ENCODE data around the gene UTP25.
A peak's percentile ranks its signal among the peaks of the same experiment; 100 is the strongest.
"Not testable (repeated sequence)": the region's sequence is repeated elsewhere in the genome, so short reads cannot be mapped to it uniquely, and the experiment has no call there.

The UTP25 gene

DNA sequence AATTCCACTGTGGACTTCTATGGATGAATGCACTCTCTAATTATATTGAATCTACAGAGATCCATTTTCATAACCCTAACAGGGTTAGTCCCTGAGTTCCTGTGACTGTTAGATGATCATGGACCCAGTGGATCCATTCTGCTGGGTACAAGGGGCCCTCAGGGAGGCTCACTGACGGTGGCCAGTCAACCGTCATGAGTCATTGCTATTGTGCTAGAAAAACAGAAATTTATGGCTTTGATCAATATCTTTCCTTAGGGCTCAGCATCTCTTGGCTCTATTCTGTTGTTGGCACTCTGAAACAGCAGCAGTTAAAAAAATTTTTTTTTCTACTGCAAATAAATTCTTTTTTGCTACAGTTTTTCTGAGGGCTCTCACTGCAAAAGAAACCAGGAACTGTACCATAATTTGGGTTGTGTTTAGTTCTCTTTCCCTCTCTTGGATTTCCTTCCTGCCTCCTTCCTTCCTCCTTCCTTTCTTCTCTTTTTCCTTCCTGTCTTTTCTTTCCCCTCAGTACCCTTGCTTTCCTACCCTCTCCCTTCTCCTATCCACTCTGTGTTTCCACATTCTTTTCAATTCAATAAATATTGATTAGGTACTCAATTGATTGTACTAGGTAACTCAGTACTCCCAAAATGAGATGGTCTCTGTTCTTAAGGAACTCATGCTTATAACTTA, 49.5 kb downstream of the UTP25 start:
- DNase-seq, result no peak

- DNase-seq, result no peak
These were observed 51.2 kb downstream of the UTP25 start for GRCh38 chr1:209878964-209879363.

DNA sequence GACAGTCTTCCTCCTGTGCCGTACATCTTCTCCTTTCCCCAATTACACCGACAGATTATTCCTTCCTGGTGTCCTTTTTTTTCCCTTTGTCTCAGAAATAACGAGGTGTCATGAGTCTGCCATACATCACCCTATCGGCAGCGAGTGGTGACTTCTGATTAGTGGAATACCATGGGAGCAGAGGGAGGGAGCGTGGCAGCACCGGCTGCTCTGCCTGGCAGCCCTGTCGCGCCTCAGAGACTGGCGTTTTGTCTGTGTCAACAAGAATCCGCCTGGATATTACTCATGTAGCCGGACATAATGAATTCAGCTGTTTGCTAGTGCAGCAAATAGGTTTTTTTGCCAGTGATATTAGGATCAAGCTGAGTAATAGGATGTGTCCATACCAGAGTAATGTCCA, 51.8 kb downstream of the UTP25 start:
- DNase-seq, result peak; percentile 27

- DNase-seq, result no peak
These were observed 52.3 kb downstream of the UTP25 start for GRCh38 chr1:209880031-209880430.

- DNase-seq, result no peak
These were observed 53.8 kb downstream of the UTP25 start for GRCh38 chr1:209881619-209882018.

DNA sequence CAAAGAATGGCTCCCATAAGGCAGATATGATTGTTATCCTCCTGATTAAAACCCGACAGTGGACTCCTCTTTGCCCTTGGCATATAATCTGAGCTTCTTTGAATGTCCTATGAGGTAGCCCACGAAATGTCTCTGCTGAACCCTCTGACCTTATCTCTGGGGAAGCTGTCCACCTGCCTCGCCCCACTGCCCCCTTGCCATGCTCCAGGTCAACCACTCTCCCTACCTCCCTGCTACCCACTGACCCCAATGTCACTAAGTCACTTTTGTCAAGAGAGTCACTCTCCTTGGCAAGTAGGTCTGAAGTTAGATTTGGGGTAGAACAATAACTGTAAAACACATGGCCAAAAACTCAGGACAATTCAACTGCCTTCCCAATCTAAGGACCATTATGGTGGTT, 54.5 kb downstream of the UTP25 start:
- no peak for DNase-seq

GRCh38 chr1:209882942-209883340, 55.2 kb downstream of the UTP25 start:
- DNase-seq, result no peak

DNA sequence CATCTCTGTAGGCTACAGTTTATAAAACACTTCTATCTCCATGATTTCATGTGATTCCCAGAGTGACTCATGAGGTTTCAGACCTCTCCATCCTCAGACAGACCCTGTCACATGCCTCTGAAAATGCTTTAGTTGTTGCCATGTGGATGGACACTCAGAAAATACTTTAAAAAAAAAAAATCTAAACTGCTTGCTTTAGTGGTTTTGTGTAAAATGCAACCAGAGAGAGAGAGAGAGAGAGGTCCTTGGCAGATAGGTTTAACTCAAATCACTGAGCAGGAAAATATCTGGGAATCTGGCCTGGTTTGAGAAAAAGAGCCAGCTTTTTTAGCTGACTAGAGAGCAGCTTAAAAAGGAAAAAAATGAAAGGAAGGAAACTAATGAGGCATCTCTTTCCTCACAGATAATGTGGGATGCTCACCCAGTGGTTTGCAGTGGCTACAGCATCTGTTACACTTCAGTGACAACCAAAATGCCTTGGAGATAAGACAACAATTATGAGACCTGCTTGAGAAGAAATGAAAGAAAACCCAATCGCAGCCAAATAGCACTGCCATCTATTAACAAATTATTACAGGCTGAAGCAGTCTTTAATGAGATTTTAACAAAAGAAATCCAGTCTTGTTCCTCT, 55.7 kb downstream of the UTP25 start:
- DNase-seq, result no peak

GRCh38 chr1:209884249-209884648, 56.5 kb downstream of the UTP25 start:
- no peak for DNase-seq

GRCh38 chr1:209884665-209885117, 56.9 kb downstream of the UTP25 start:
- no peak for DNase-seq

- no peak for DNase-seq
These were observed 57.8 kb downstream of the UTP25 start for GRCh38 chr1:209885403-209886218.

DNA sequence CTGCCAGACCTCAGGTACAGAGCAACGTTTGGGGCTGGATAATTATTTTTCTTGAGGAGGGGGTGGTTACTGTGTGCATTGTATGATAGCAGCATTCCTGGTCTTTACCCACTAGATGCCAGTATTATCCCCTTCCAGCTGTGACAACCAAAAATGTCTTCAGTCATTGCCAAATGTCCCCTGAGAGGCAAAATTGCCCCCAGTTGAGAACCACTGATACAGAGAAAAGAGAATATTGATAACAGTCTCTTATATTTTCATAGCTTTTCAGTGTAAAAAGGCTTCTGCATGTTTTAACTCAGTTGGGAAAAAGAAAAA, 58.4 kb downstream of the UTP25 start:
- DNase-seq, result peak; percentile 48

- DNase-seq, result not testable (repeated sequence)
These were observed 60.7 kb downstream of the UTP25 start for GRCh38 chr1:209888291-209889076.

- DNase-seq, result no peak
These were observed 61.3 kb downstream of the UTP25 start for GRCh38 chr1:209889077-209889418.

DNA sequence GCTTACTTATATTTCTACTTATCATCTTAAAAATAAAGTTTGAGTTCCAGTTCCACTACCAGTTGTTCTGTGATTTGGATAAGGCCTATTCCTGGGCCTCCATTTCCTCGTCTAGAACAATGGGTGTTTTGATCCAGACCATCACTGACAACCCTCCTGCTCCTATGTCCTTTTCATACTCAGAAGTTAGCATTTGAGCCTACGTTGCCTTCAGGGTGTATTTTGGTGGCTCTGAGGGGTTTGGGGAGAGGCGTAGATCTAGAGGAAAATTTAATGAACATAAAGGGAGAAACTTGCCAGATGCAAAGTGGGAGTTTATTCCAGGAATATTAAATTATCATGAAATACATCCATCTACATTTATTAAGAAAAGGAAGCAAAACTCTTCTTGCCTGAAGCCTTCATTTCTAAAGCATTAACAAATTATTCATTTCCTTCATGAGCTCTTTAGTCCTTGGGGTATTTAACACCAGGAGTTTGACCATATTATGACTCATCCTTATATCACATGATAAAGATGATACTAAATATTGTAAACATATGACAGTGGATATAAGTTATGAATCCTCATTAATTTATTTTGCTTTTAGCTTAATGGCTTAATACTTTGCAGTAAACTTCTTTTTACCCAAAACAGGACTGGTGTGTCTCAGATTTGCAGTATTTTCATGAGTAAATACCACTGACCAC, 63.0 kb downstream of the UTP25 start:
- no peak for DNase-seq

- DNase-seq, result no peak
These were observed 66.0 kb downstream of the UTP25 start for GRCh38 chr1:209893751-209894150.

DNA sequence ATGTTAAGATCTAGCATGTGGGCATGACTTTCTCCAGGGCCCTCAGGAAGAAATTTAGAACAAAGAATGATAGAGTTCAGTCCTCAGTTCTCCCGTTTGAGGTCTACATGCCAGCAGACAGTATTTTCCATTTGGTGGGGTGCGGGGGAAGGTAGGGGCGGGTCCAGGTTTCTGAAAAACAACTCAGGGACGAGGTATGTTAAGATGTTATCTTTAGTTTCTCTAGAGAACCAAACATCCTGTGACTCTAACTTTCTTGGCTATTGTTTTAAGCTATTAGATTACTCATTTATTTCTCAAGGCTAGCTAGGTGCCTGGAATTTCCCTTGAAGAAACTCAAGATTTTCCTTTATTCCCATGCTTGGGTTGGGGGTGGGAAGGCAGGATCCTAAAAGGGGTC, 67.9 kb downstream of the UTP25 start:
- DNase-seq, result no peak

DNA sequence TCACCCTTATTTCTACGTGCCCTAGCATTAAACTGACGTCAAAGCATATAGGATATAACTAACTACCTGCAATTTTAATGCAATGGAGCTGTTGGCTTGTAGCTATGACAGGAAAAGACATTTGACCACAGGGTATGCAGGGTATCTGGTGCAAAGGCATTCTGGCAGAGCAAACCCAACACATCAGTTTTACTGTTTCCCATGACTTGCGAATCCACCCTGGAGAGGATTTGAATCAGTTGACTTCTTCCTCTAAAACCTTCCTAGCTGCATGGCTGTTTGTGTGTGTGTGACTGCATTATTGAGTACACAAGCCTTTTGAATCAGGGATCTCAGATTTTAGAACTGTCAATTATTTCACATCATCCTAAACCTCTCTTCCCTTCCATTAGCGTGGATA, 68.6 kb downstream of the UTP25 start:
- no peak for DNase-seq

- not testable (repeated sequence) for DNase-seq
These were observed 70.5 kb downstream of the UTP25 start for GRCh38 chr1:209898271-209898670.

GRCh38 chr1:209898851-209899250, 71.1 kb downstream of the UTP25 start:
- DNase-seq, result not testable (repeated sequence)

- DNase-seq, result peak; percentile 35
These were observed 72.2 kb downstream of the UTP25 start for GRCh38 chr1:209899948-209900347.

- no peak for DNase-seq
These were observed 73.0 kb downstream of the UTP25 start for GRCh38 chr1:209900734-209901133.

DNA sequence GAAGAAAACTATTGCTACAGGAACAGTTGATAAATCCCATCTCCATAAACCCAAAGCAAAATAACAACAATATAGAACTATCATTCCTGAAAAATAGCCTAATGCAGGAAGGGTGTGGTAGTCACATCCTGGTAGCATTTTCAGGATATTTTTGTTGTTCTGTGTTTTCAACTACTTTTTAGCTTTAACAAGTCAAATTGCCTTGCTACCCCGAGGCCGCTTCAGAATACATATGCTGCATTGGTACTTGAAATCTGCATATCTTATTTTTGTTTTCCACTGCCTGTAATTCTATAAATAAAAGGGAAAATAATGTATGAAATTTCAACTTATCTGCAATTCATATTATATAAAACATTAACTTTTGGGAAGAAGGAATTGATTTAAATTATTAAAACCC, 73.4 kb downstream of the UTP25 start:
- DNase-seq, result no peak

Data from NCI-H1092 treated with DMSO at 0.1 percent for 48 hours (cell line).